HEK293 (cell line): ENCODE results near the gene POLR2C.

Source experiments
- CTCF ChIA-PET: fragments of 350-600 bp; formaldehyde crosslinking; extraction: SDS; loops from one replicate; lab custom pipeline; 2021; ENCODE audit warnings: antibody characterized with exemption; lab: Yijun Ruan, JAX
- POLR2A ChIA-PET: fragments of 300-600 bp; formaldehyde crosslinking; extraction: SDS; loops from one replicate; lab custom pipeline; 2020; ENCODE audit warnings: antibody characterized with exemption, inconsistent platforms; lab: Yijun Ruan, JAX
- H3K27ac ChIP-seq: fragments of 200-500 bp; sonication (Bioruptor generic); 2 replicates; pipeline ENCODE4 v1.5.1; 2014; ENCODE audit warnings: low read depth, low read length, control low read depth, inconsistent platforms; ENCODE audit errors: extremely low read depth
- H3K36me3 ChIP-seq, 2 experiments: fragments of 200-500 bp in 1 of 2; sonication (Bioruptor generic) in 1 of 2; 1 replicate in 1 of 2; 2 replicates in 1 of 2; pipeline ENCODE4 v1.5.1; 2014 to 2017; ENCODE audit warnings: inconsistent platforms in 2 of 2, low read length in 2 of 2; ENCODE audit not compliant: control insufficient read depth in 2 of 2, insufficient read depth in 1 of 2
- H3K4me1 ChIP-seq: fragments of 200-500 bp; sonication (Bioruptor generic); 2 replicates; pipeline ENCODE4 v1.5.1; 2014; ENCODE audit warnings: mild to moderate bottlenecking, low read length, inconsistent platforms; ENCODE audit not compliant: control insufficient read depth, insufficient read depth
- H3K4me3 ChIP-seq: 2 replicates; pipeline ENCODE4 v1.5.1; 2011; ENCODE audit warnings: low read depth, mild to moderate bottlenecking, control low read depth, low read length, moderate library complexity
- H3K9me3 ChIP-seq: fragments of 200-500 bp; sonication (Bioruptor generic); 2 replicates; pipeline ENCODE4 v1.5.1; 2014; ENCODE audit warnings: low read depth, low read length, inconsistent platforms; ENCODE audit not compliant: control insufficient read depth, insufficient read depth
- BCL6B ChIP-seq: fragments of 450-650 bp; formaldehyde crosslinking; IDR thresholded peaks from 2 replicates; pipeline ENCODE4 v1.5.1; 2017; ENCODE audit warnings: missing biosample characterization, missing genetic modification characterization
- GLIS1 ChIP-seq: fragments of 450-650 bp; formaldehyde crosslinking; IDR thresholded peaks from 2 replicates; pipeline ENCODE4 v1.5.1; 2016; ENCODE audit warnings: missing biosample characterization, missing genetic modification characterization
- REPIN1 ChIP-seq: fragments of 450-650 bp; formaldehyde crosslinking; IDR thresholded peaks from 2 replicates; pipeline ENCODE4 v1.5.1; 2017; ENCODE audit warnings: missing biosample characterization, missing genetic modification characterization, low read depth
- REST ChIP-seq: fragments of 450-650 bp; formaldehyde crosslinking; IDR thresholded peaks from 2 replicates; pipeline ENCODE4 v1.5.1; 2016; ENCODE audit warnings: missing biosample characterization, missing genetic modification characterization
- ZBTB21 ChIP-seq: fragments of 450-650 bp; formaldehyde crosslinking; IDR thresholded peaks from 2 replicates; pipeline ENCODE4 v1.5.1; 2017; ENCODE audit warnings: missing biosample characterization, missing genetic modification characterization
- ZNF354C ChIP-seq: fragments of 450-650 bp; formaldehyde crosslinking; IDR thresholded peaks from 2 replicates; pipeline ENCODE4 v1.5.1; 2016; ENCODE audit warnings: missing biosample characterization, missing genetic modification characterization, low read depth, borderline replicate concordance
- ZNF416 ChIP-seq: fragments of 450-650 bp; formaldehyde crosslinking; IDR thresholded peaks from 2 replicates; pipeline ENCODE4 v1.5.1; 2016; ENCODE audit warnings: missing biosample characterization, missing genetic modification characterization
- ZNF610 ChIP-seq: fragments of 450-650 bp; formaldehyde crosslinking; IDR thresholded peaks from 2 replicates; pipeline ENCODE4 v1.5.1; 2016; ENCODE audit warnings: missing biosample characterization, missing genetic modification characterization, borderline replicate concordance
- ZNF626 ChIP-seq: fragments of 450-650 bp; sonication (Bioruptor Pico); formaldehyde crosslinking; IDR thresholded peaks from 2 replicates; pipeline ENCODE4 v1.5.1; 2018; ENCODE audit warnings: missing biosample characterization, missing genetic modification characterization, inconsistent platforms
- ZNF692 ChIP-seq: fragments of 450-650 bp; formaldehyde crosslinking; IDR thresholded peaks from 2 replicates; pipeline ENCODE4 v1.5.1; 2016; ENCODE audit warnings: missing biosample characterization, missing genetic modification characterization
- ZNF843 ChIP-seq: fragments of 450-650 bp; formaldehyde crosslinking; IDR thresholded peaks from 2 replicates; pipeline ENCODE4 v1.5.1; 2016; ENCODE audit warnings: missing biosample characterization, missing genetic modification characterization
- ZSCAN18 ChIP-seq: fragments of 450-650 bp; formaldehyde crosslinking; IDR thresholded peaks from 2 replicates; pipeline ENCODE4 v1.5.1; 2016; ENCODE audit warnings: missing biosample characterization, missing genetic modification characterization

POLR2C gene

GRCh38 chr16:57489229-57489628 is 26.8 kb downstream of the POLR2C start:
- POLR2A ChIA-PET = interaction anchor here (0.6 to 1.2 kb wide), 3 partner anchors 27 to 366 kb away, joined by 3 to 12 read pairs (median 3); partner anchors contain the start of gene POLR2C
- CTCF ChIA-PET = interaction anchor here (0.7 to 1.4 kb wide), 2 partner anchors 19 to 27 kb away, joined by 4 to 7 read pairs; partner anchors contain the start of gene POLR2C
- H3K27ac ChIP-seq = no peak overlapping the region
- TF ChIP-seq REST (tag by site-specific recombination) = no peak
- TF ChIP-seq ZNF610 = peak; percentile 100
- H3K36me3 ChIP-seq = no peaks in the 10 kb centered on the region
- H3K4me3 ChIP-seq = no peak overlapping the region
- no peaks in the 10 kb centered on the region for H3K9me3 ChIP-seq
- H3K4me1 ChIP-seq = no peaks in the 10 kb centered on the region

- ChIA-PET POLR2A (no interaction called here), CTCF (interaction anchor here (0.9 kb wide), 1 partner anchor 75 kb away, joined by 3 read pairs; no protein-coding TSS in a partner anchor)
- no peaks in the 10 kb centered on the region for H3K36me3 ChIP-seq
- no peak overlapping the region for H3K27ac ChIP-seq
- TF ChIP-seq ZNF354C (tag by site-specific recombination) (no peak), ZSCAN18 (tag by site-specific recombination) (no peak)
- no peak overlapping the region for H3K4me3 ChIP-seq
- H3K9me3 ChIP-seq = no peaks in the 10 kb centered on the region
- no peaks in the 10 kb centered on the region for H3K4me1 ChIP-seq
Measured at GRCh38 chr16:57493767-57494166, 31.3 kb downstream of the POLR2C start.

- ChIA-PET POLR2A (no interaction called here), CTCF (interaction anchor here (0.6 to 0.7 kb wide), 2 partner anchors 8 to 22 kb away, joined by 3 read pairs; no protein-coding TSS in a partner anchor)
- H3K4me1 ChIP-seq = no peaks in the 10 kb centered on the region
- no peak overlapping the region for H3K27ac ChIP-seq
- TF ChIP-seq GLIS1 = no peak
- no peak for TF ChIP-seq ZBTB21 (tag by site-specific recombination)
- TF ChIP-seq REPIN1 (tag by site-specific recombination) = no peak
- no peak for TF ChIP-seq ZNF843 (tag by site-specific recombination)
- TF ChIP-seq ZNF626 (tag by site-specific recombination) = no peak
- no peak for TF ChIP-seq BCL6B (tag by site-specific recombination)
- no peak for TF ChIP-seq ZNF416 (tag by site-specific recombination)
- no peak for TF ChIP-seq ZNF692 (tag by site-specific recombination)
- TF ChIP-seq ZNF610 = no peak
- H3K36me3 ChIP-seq = no peaks in the 10 kb centered on the region
- H3K9me3 ChIP-seq = no peaks in the 10 kb centered on the region
- no peak overlapping the region for H3K4me3 ChIP-seq
Measured at GRCh38 chr16:57497121-57497520, 34.6 kb downstream of the POLR2C start.
